WTC11 (cell line): ENCODE data around the gene TXNIP. TPM values are rescaled to one million over a fixed set of nuclear protein-coding genes. Genes with fewer than 3 reads are reported as not detected.

Experiments used
- ATAC-seq: fragments of 200-7000 bp; cut with Tn5 transposase; 2 replicates; pipeline ENCODE4 v1.10.0; 2021; ENCODE audit warnings: mild to moderate bottlenecking, moderate library complexity
- CTCF ChIA-PET: fragments of 300-600 bp; sonication (Branson Sonifier 250); formaldehyde crosslinking; loops from one replicate; lab custom pipeline; 2021; ENCODE audit warnings: antibody characterized with exemption; lab: Charles Lee
- POLR2A ChIA-PET: fragments of 350-600 bp; sonication (Branson Sonifier 250); formaldehyde crosslinking; loops from one replicate; lab custom pipeline; 2021; ENCODE audit warnings: antibody characterized with exemption; lab: Charles Lee
- DNase-seq: peaks from one replicate; pipeline ENCODE4 v3.0.0; 2021; ENCODE audit warnings: low spot score
- H3K27ac Mint-ChIP-seq: 2 replicates; pipeline ENCODE4 v1.8.0; 2021; ENCODE audit warnings: mixed read lengths
- H3K27me3 Mint-ChIP-seq: 2 replicates; pipeline ENCODE4 v1.8.0; 2021; ENCODE audit warnings: low read depth, mild to moderate bottlenecking, moderate library complexity, mixed read lengths
- H3K36me3 Mint-ChIP-seq: 2 replicates; pipeline ENCODE4 v1.8.0; 2021; ENCODE audit warnings: mixed read lengths
- H3K4me1 Mint-ChIP-seq: 2 replicates; pipeline ENCODE4 v1.8.0; 2022; ENCODE audit warnings: mixed read lengths
- H3K4me3 Mint-ChIP-seq: 2 replicates; pipeline ENCODE4 v1.8.0; 2021; ENCODE audit warnings: mild to moderate bottlenecking, moderate library complexity, mixed read lengths
- H3K9me3 Mint-ChIP-seq: 2 replicates; pipeline ENCODE4 v1.8.0; 2021; ENCODE audit warnings: mixed read lengths
- AFF4 ChIP-seq: sonication (generic); formaldehyde crosslinking; IDR thresholded peaks from 2 replicates; pipeline ENCODE4 v1.8.1; 2023; ENCODE audit warnings: mild to moderate bottlenecking, missing genetic modification reagents, borderline replicate concordance
- ATF1 ChIP-seq: sonication (generic); formaldehyde crosslinking; IDR thresholded peaks from 2 replicates; pipeline ENCODE4 v1.8.1; 2023; ENCODE audit warnings: mild to moderate bottlenecking, moderate library complexity, missing genetic modification reagents
- CDX4 ChIP-seq: fragments of 250-450 bp; sonication (Bioruptor Pico); IDR thresholded peaks from 2 replicates; pipeline ENCODE4 v1.9.0; 2021; ENCODE audit warnings: moderate library complexity, mild to moderate bottlenecking, inconsistent platforms, borderline replicate concordance
- CREM ChIP-seq: sonication (generic); formaldehyde crosslinking; IDR thresholded peaks from 2 replicates; pipeline ENCODE4 v1.8.1; 2022; ENCODE audit warnings: mild to moderate bottlenecking, missing genetic modification reagents, moderate library complexity
- ESRRA ChIP-seq: sonication (generic); formaldehyde crosslinking; IDR thresholded peaks from 2 replicates; pipeline ENCODE4 v1.8.1; 2022; ENCODE audit warnings: mild to moderate bottlenecking, missing genetic modification reagents, borderline replicate concordance
- KAT7 ChIP-seq: sonication (generic); formaldehyde crosslinking; IDR thresholded peaks from 2 replicates; pipeline ENCODE4 v1.8.1; 2023; ENCODE audit warnings: missing genetic modification reagents, mild to moderate bottlenecking, borderline replicate concordance
- MAX ChIP-seq: sonication (generic); formaldehyde crosslinking; IDR thresholded peaks from 2 replicates; pipeline ENCODE4 v1.8.0; 2022; ENCODE audit warnings: mild to moderate bottlenecking, missing genetic modification reagents
- MYBL2 ChIP-seq: sonication (generic); formaldehyde crosslinking; IDR thresholded peaks from 2 replicates; pipeline ENCODE4 v1.8.1; 2023; ENCODE audit warnings: mild to moderate bottlenecking, moderate library complexity, missing genetic modification reagents
- NR3C1 ChIP-seq: sonication (generic); formaldehyde crosslinking; conservative IDR thresholded peaks from 2 replicates; pipeline ENCODE4 v1.8.1; 2023; ENCODE audit warnings: low read depth, mild to moderate bottlenecking, missing genetic modification reagents
- PREB ChIP-seq: sonication (generic); formaldehyde crosslinking; IDR thresholded peaks from 2 replicates; pipeline ENCODE4 v1.8.1; 2022; ENCODE audit warnings: mild to moderate bottlenecking, missing genetic modification reagents, moderate library complexity, borderline replicate concordance
- SOX15 ChIP-seq: fragments of 250-450 bp; sonication (Bioruptor Pico); IDR thresholded peaks from 2 replicates; pipeline ENCODE4 v1.9.0; 2021; ENCODE audit warnings: mild to moderate bottlenecking
- TCF7 ChIP-seq: sonication (generic); formaldehyde crosslinking; IDR thresholded peaks from 2 replicates; pipeline ENCODE4 v1.8.0; 2022; ENCODE audit warnings: mild to moderate bottlenecking, low read depth, missing genetic modification reagents, moderate library complexity
- TEAD4 ChIP-seq: sonication (generic); formaldehyde crosslinking; IDR thresholded peaks from 2 replicates; pipeline ENCODE4 v1.8.0; 2022; ENCODE audit warnings: mild to moderate bottlenecking, missing genetic modification reagents
- ZBTB21 ChIP-seq: sonication (generic); formaldehyde crosslinking; IDR thresholded peaks from 2 replicates; pipeline ENCODE4 v1.8.1; 2023; ENCODE audit warnings: mild to moderate bottlenecking, missing genetic modification reagents, borderline replicate concordance
- ZNF138 ChIP-seq: sonication (generic); formaldehyde crosslinking; conservative IDR thresholded peaks from 2 replicates; pipeline ENCODE4 v1.8.1; 2022; ENCODE audit warnings: mild to moderate bottlenecking, moderate library complexity, missing genetic modification reagents
- ZNF219 ChIP-seq: sonication (generic); formaldehyde crosslinking; IDR thresholded peaks from 2 replicates; pipeline ENCODE4 v1.8.0; 2023; ENCODE audit warnings: missing genetic modification reagents, mild to moderate bottlenecking, borderline replicate concordance
- ZNF281 ChIP-seq: sonication (generic); formaldehyde crosslinking; IDR thresholded peaks from 2 replicates; pipeline ENCODE4 v1.8.0; 2023; ENCODE audit warnings: mild to moderate bottlenecking, missing genetic modification reagents
- ZNF425 ChIP-seq: fragments of 250-450 bp; sonication (Bioruptor Pico); conservative IDR thresholded peaks from 2 replicates; pipeline ENCODE4 v1.9.0; 2021; ENCODE audit warnings: mild to moderate bottlenecking
- ZNF512 ChIP-seq: sonication (generic); formaldehyde crosslinking; IDR thresholded peaks from 2 replicates; pipeline ENCODE4 v1.8.1; 2022; ENCODE audit warnings: missing genetic modification reagents, borderline replicate concordance
- total RNA-seq: library from RNA; stranded (reverse); gene quantifications from 3 replicates; pipeline ENCODE4 v1.2.3, GENCODE V29; 2021

Gene TXNIP
- total RNA-seq, 1 experiment from 2014 or later = 56.7 TPM

- ChIA-PET CTCF (no interaction called here), POLR2A (no interaction called here)
- no peak overlapping the region for H3K27ac Mint-ChIP-seq
- TF ChIP-seq PREB (CRISPR knock-in tag) (no peak), ZNF219 (CRISPR knock-in tag) (no peak), KAT7 (CRISPR knock-in tag) (no peak), ZNF425 (CRISPR knock-in tag) (no peak), MAX (CRISPR knock-in tag) (no peak), TEAD4 (CRISPR knock-in tag) (no peak), ESRRA (CRISPR knock-in tag) (no peak), CREM (CRISPR knock-in tag) (no peak), CDX4 (CRISPR knock-in tag) (no peak), NR3C1 (CRISPR knock-in tag) (no peak), ZNF512 (no peak), TCF7 (CRISPR knock-in tag) (no peak), ZNF281 (no peak)
- H3K9me3 Mint-ChIP-seq = no peaks in the 10 kb centered on the region
- H3K4me1 Mint-ChIP-seq = peaks cover 19% of the 10 kb centered on the region
- H3K27me3 Mint-ChIP-seq = no peaks in the 10 kb centered on the region; the same call in 1 of the 2 replicates
- no peak for DNase-seq
- no peak for ATAC-seq
- no peaks in the 10 kb centered on the region for H3K36me3 Mint-ChIP-seq
- no peak overlapping the region for H3K4me3 Mint-ChIP-seq
Observed at GRCh38 chr1:145946477-145946986, 49.8 kb downstream of the TXNIP start.

- Mint-ChIP-seq H3K27ac (no peak overlapping the region), H3K4me1 (peaks cover 17% of the 10 kb centered on the region), H3K9me3 (no peaks in the 10 kb centered on the region), H3K4me3 (no peak overlapping the region), H3K27me3 (no peaks in the 10 kb centered on the region), H3K36me3 (no peaks in the 10 kb centered on the region)
- DNase-seq (no peak), ATAC-seq (no peak)
- ChIA-PET CTCF (interaction anchor here (0.9 kb wide), 1 partner anchor 16 kb away, joined by 3 read pairs; no protein-coding TSS in a partner anchor), POLR2A (interaction anchor here (0.6 kb wide), 1 partner anchor 85 kb away, joined by 3 read pairs; the partner anchor contains the start of gene PIAS3)
- TF ChIP-seq MYBL2 (CRISPR knock-in tag) (no peak), ZBTB21 (no peak), SOX15 (no peak), ZNF138 (CRISPR knock-in tag) (no peak), CREM (CRISPR knock-in tag) (no peak), ATF1 (CRISPR knock-in tag) (no peak), AFF4 (no peak)
Observed at GRCh38 chr1:145944532-145944931, 51.8 kb downstream of the TXNIP start.
